GM21825 (cell line): ENCODE results near the gene APOL3.
"Not testable (repeated sequence)": the region's sequence is repeated elsewhere in the genome, so short reads cannot be mapped to it uniquely, and the experiment has no call there.

Experiments used
- ATAC-seq: cut with Tn5 transposase; IDR thresholded peaks from one replicate; pipeline ENCODE4 v1.9.1; 2021; ENCODE audit warnings: mild to moderate bottlenecking, moderate library complexity; ENCODE audit not compliant: unreplicated experiment

Gene APOL3

GRCh38 chr22:36162127-36163034 lies 1.8 kb upstream of the APOL3 start:
- ATAC-seq, result no peak

- ATAC-seq, result not testable (repeated sequence)
Measured at GRCh38 chr22:36161793-36162126, 1.2 kb upstream of the APOL3 start.

GRCh38 chr22:36156515-36157419 lies 3.8 kb downstream of the APOL3 start:
- no peak for ATAC-seq

- no peak for ATAC-seq
Measured at GRCh38 chr22:36156119-36156514, 4.4 kb downstream of the APOL3 start.

GRCh38 chr22:36155702-36156101 lies 4.9 kb downstream of the APOL3 start:
- ATAC-seq, result no peak

- ATAC-seq, result no peak
Measured at GRCh38 chr22:36154423-36154945, 6.1 kb downstream of the APOL3 start.

- no peak for ATAC-seq
Measured at GRCh38 chr22:36153501-36154422, 6.8 kb downstream of the APOL3 start.

GRCh38 chr22:36152821-36153220 lies 7.7 kb downstream of the APOL3 start:
- not testable (repeated sequence) for ATAC-seq

- ATAC-seq, result no peak
Measured at GRCh38 chr22:36152088-36152487, 8.5 kb downstream of the APOL3 start.

- no peak for ATAC-seq
Measured at GRCh38 chr22:36151006-36151595, 9.5 kb downstream of the APOL3 start.

- no peak for ATAC-seq
Measured at GRCh38 chr22:36149441-36149840, 11.1 kb downstream of the APOL3 start.

GRCh38 chr22:36148411-36148810 lies 12.1 kb downstream of the APOL3 start:
- ATAC-seq, result no peak

- ATAC-seq, result no peak
Measured at GRCh38 chr22:36147196-36147791, 13.3 kb downstream of the APOL3 start.

GRCh38 chr22:36145881-36146280 lies 14.7 kb downstream of the APOL3 start:
- ATAC-seq, result no peak

GRCh38 chr22:36144886-36145541 lies 15.5 kb downstream of the APOL3 start:
- ATAC-seq, result no peak

- no peak for ATAC-seq
Measured at GRCh38 chr22:36143956-36144355, 16.6 kb downstream of the APOL3 start.

- no peak for ATAC-seq
Measured at GRCh38 chr22:36143066-36143815, 17.3 kb downstream of the APOL3 start.

- ATAC-seq, result no peak
Measured at GRCh38 chr22:36141481-36141880, 19.1 kb downstream of the APOL3 start.
